H9 (cell line): ENCODE measurements around the gene YLPM1. TPM values are rescaled to one million over a fixed set of nuclear protein-coding genes. Genes with fewer than 3 reads are reported as not detected.

ENCODE experiments used
- DNase-seq: peaks from one replicate; pipeline ENCODE4 v3.0.0-alpha.2; 2017
- H2AFZ ChIP-seq: one replicate; pipeline ENCODE4 v1.6.1; 2013; ENCODE audit warnings: mild to moderate bottlenecking, low read length, control low read depth, moderate library complexity
- H2AK5ac ChIP-seq: 2 replicates; pipeline ENCODE4 v1.6.1; 2013; ENCODE audit warnings: low read length, control low read depth, mixed read lengths; ENCODE audit not compliant: insufficient read length
- H2BK120ac ChIP-seq: one replicate; pipeline ENCODE4 v1.6.1; 2013; ENCODE audit warnings: low read depth, mild to moderate bottlenecking, low read length, control low read depth, inconsistent platforms; ENCODE audit not compliant: poor library complexity, severe bottlenecking
- H2BK12ac ChIP-seq: 2 replicates; pipeline ENCODE4 v1.6.1; 2013; ENCODE audit warnings: low read length, control low read depth, mixed read lengths, low read depth; ENCODE audit not compliant: insufficient read length
- H2BK15ac ChIP-seq: 2 replicates; pipeline ENCODE4 v1.6.1; 2013; ENCODE audit warnings: low read depth, low read length, control low read depth
- H2BK20ac ChIP-seq: one replicate; pipeline ENCODE4 v1.6.1; 2013; ENCODE audit warnings: low read depth, mild to moderate bottlenecking, low read length, control low read depth, inconsistent platforms; ENCODE audit not compliant: poor library complexity, severe bottlenecking
- H2BK5ac ChIP-seq: 2 replicates; pipeline ENCODE4 v1.6.1; 2013; ENCODE audit warnings: low read length, control low read depth, mixed read lengths; ENCODE audit not compliant: insufficient read length
- H3K14ac ChIP-seq: 2 replicates; pipeline ENCODE4 v1.6.1; 2013; ENCODE audit warnings: low read length, control low read depth; ENCODE audit not compliant: insufficient read depth
- H3K18ac ChIP-seq: 2 replicates; pipeline ENCODE4 v1.6.1; 2013; ENCODE audit warnings: low read depth, mild to moderate bottlenecking, mixed read lengths, low read length, control low read depth; ENCODE audit not compliant: insufficient read length
- H3K23ac ChIP-seq: 2 replicates; pipeline ENCODE4 v1.6.1; 2013; ENCODE audit warnings: low read length, control low read depth, mixed read lengths, low read depth; ENCODE audit not compliant: insufficient read length
- H3K23me2 ChIP-seq: 2 replicates; pipeline ENCODE4 v1.6.1; 2013; ENCODE audit warnings: low read depth, mild to moderate bottlenecking, mixed read lengths, low read length, control low read depth; ENCODE audit not compliant: insufficient read length, poor library complexity, severe bottlenecking
- H3K27ac ChIP-seq: 2 replicates; pipeline ENCODE4 v1.5.1; 2013; ENCODE audit warnings: low read length, control low read depth, mixed read lengths, low read depth; ENCODE audit not compliant: insufficient read length
- H3K27me3 ChIP-seq: 2 replicates; pipeline ENCODE4 v1.6.1; 2013; ENCODE audit warnings: low read length, control low read depth, inconsistent platforms; ENCODE audit not compliant: insufficient read depth
- H3K4ac ChIP-seq: 2 replicates; pipeline ENCODE4 v1.6.1; 2013; ENCODE audit warnings: low read depth, mild to moderate bottlenecking, control low read depth, inconsistent platforms, low read length, moderate library complexity
- H3K4me1 ChIP-seq: 2 replicates; pipeline ENCODE4 v1.6.1; 2013; ENCODE audit warnings: low read length, control low read depth, inconsistent platforms; ENCODE audit not compliant: insufficient read depth
- H3K4me2 ChIP-seq: 2 replicates; pipeline ENCODE4 v1.6.1; 2013; ENCODE audit warnings: low read length, control low read depth, mixed read lengths; ENCODE audit not compliant: insufficient read length, insufficient read depth
- H3K56ac ChIP-seq: 2 replicates; pipeline ENCODE4 v1.6.1; 2013; ENCODE audit warnings: low read depth, mild to moderate bottlenecking, mixed read lengths, low read length, control low read depth; ENCODE audit not compliant: insufficient read length
- H3K79me1 ChIP-seq: 2 replicates; pipeline ENCODE4 v1.6.1; 2013; ENCODE audit warnings: low read depth, mild to moderate bottlenecking, moderate library complexity, low read length, control low read depth, inconsistent platforms; ENCODE audit not compliant: insufficient read depth, poor library complexity, severe bottlenecking
- H3K79me2 ChIP-seq: 2 replicates; pipeline ENCODE4 v1.6.1; 2013; ENCODE audit warnings: low read length, control low read depth, inconsistent platforms; ENCODE audit not compliant: insufficient read depth
- H3K9ac ChIP-seq: 2 replicates; pipeline ENCODE4 v1.6.1; 2013; ENCODE audit warnings: low read length, control low read depth, mixed read lengths; ENCODE audit not compliant: insufficient read length; ENCODE audit errors: extremely low read depth
- H3K9me3 ChIP-seq: one replicate; pipeline ENCODE4 v1.6.1; 2013; ENCODE audit warnings: low read depth, low read length, inconsistent platforms; ENCODE audit not compliant: control insufficient read depth
- H3T11ph ChIP-seq: one replicate; pipeline ENCODE4 v1.6.1; 2013; ENCODE audit warnings: mild to moderate bottlenecking, low read length, control low read depth, inconsistent platforms
- H4K20me1 ChIP-seq: one replicate; pipeline ENCODE4 v1.6.1; 2013; ENCODE audit not compliant: control insufficient read depth, insufficient read length, insufficient read depth
- H4K5ac ChIP-seq: 2 replicates; pipeline ENCODE4 v1.6.1; 2013; ENCODE audit warnings: low read depth, mild to moderate bottlenecking, mixed read lengths, low read length, control low read depth; ENCODE audit not compliant: insufficient read length
- H4K8ac ChIP-seq: replicated peaks from 2 replicates; pipeline ENCODE4 v1.6.1; 2013; ENCODE audit warnings: low read length, control low read depth, mixed read lengths, low read depth; ENCODE audit not compliant: insufficient read length
- H4K91ac ChIP-seq: 2 replicates; pipeline ENCODE4 v1.6.1; 2013; ENCODE audit warnings: low read depth, mild to moderate bottlenecking, moderate library complexity, mixed read lengths, low read length, control low read depth; ENCODE audit not compliant: insufficient read length
- H3K27ac Mint-ChIP-seq, 3 experiments: 2 replicates in 2 of 3; 3 replicates in 1 of 3; pipeline ENCODE4 v1.8.0; 2020 to 2021; ENCODE audit warnings: mixed read lengths in 3 of 3, mild to moderate bottlenecking in 1 of 3, moderate library complexity in 1 of 3
- H3K27me3 Mint-ChIP-seq: 2 replicates; pipeline ENCODE4 v1.8.0; 2021; ENCODE audit warnings: low read depth, mild to moderate bottlenecking, moderate library complexity, mixed read lengths
- H3K36me3 Mint-ChIP-seq, 3 experiments: 2 replicates in 2 of 3; 3 replicates in 1 of 3; pipeline ENCODE4 v1.8.0; 2020 to 2021; ENCODE audit warnings: low read depth in 3 of 3, mixed read lengths in 3 of 3; ENCODE audit not compliant: insufficient read depth in 1 of 3
- H3K4me1 Mint-ChIP-seq, 2 experiments: 2 replicates each; pipeline ENCODE4 v1.8.0; 2020; ENCODE audit warnings: mixed read lengths in 2 of 2
- H3K4me3 Mint-ChIP-seq, 2 experiments: 2 replicates in 1 of 2; 3 replicates in 1 of 2; pipeline ENCODE4 v1.8.0; 2020 to 2021; ENCODE audit warnings: mild to moderate bottlenecking in 2 of 2, mixed read lengths in 2 of 2, moderate library complexity in 1 of 2
- H3K9me3 Mint-ChIP-seq, 2 experiments: 2 replicates in 1 of 2; 3 replicates in 1 of 2; pipeline ENCODE4 v1.8.0; 2020; ENCODE audit warnings: mild to moderate bottlenecking in 2 of 2, mixed read lengths in 2 of 2, moderate library complexity in 1 of 2
- CTCF ChIP-seq: fragments of 200-600 bp; sonication (generic); conservative IDR thresholded peaks from 3 replicates; pipeline ENCODE4 v1.8.0; 2021; ENCODE audit warnings: antibody characterized with exemption, mild to moderate bottlenecking
- WGBS: extraction: QIAGEN DNeasy Blood & Tissue Kit; methylation state at CpG from one replicate; pipeline ENCODE4 v1.1.7; 2013; ENCODE audit warnings: missing lambda C conversion rate, low lambda C conversion rate, mixed read lengths; ENCODE audit not compliant: insufficient read length; ENCODE audit errors: extremely low coverage; 5-methylcytosine and 5-hydroxymethylcytosine counted together
- total RNA-seq: library from RNA; stranded (reverse); gene quantifications from 2 replicates; pipeline ENCODE4 v1.2.1, GENCODE V29; 2021

Gene YLPM1
- total RNA-seq, 1 experiment from 2014 or later: 82.2 TPM

DNA sequence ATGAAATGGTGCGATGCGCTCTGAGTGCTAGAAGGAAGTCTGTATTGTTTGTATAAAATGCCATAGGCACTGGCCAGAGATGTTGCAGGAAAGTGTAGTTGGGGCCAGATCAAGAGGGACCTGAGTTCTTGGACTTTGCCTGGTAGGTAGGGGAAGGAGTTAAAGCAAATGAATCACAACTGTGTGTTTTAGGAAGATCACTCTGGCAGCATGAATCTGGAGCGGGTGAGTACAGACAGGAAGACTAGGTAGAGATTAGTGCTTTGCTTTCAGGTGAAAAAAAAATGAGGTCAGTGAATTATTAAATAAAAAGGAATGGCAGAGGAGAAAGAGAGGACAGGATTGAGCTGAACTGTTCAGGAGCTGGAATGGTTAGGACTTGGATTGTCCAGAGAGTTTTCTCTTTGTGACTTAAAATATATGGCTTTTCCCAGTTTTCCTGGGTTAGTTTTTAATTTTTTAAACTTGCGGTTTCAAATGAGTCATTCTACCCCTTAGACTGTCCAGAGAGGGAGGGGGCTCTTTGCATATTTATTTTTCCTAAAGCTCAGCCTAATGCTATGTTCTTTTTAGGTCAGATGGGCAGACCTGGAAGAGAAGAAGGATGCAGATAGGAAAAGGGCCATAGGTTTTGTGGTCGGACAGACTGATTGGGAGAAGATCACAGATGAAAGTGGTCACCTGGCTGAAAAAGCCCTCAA is 71.7 kb downstream of the YLPM1 start:
- Mint-ChIP-seq H3K27ac (peak overlapping the region in 2 of 3 experiments; percentile 8 to 18; a peak in 4 of 7 replicates), H3K36me3 (peaks cover 0 to 20% (median 19%) of the 10 kb centered on the region in 3 experiments; a peak in 5 of 7 replicates), H3K4me3 (no peak overlapping the region), H3K9me3 (no peaks in the 10 kb centered on the region), H3K4me1 (no peaks in the 10 kb centered on the region), H3K27me3 (no peaks in the 10 kb centered on the region)
- Histone ChIP-seq H3K27ac (no peak overlapping the region), H3K4me2 (no peak overlapping the region), H4K5ac (no peak overlapping the region), H3K27me3 (no peaks in the 10 kb centered on the region), H2AFZ (no peak overlapping the region), H3K79me2 (no peaks in the 10 kb centered on the region), H2BK120ac (no peak overlapping the region), H3K4me1 (no peaks in the 10 kb centered on the region), H3K9ac (no peak overlapping the region), H2BK5ac (no peak overlapping the region), H3T11ph (no peak overlapping the region), H2BK20ac (no peak overlapping the region), H3K14ac (no peak overlapping the region), H3K18ac (no peak overlapping the region), H4K20me1 (no peaks in the 10 kb centered on the region), H3K4ac (no peak overlapping the region), H3K56ac (no peak overlapping the region), H3K23ac (no peak overlapping the region), H3K23me2 (no peaks in the 10 kb centered on the region), H4K8ac (no peak overlapping the region), H2AK5ac (no peak overlapping the region), H3K9me3 (no peaks in the 10 kb centered on the region), H2BK15ac (no peak overlapping the region), H4K91ac (no peak overlapping the region), H3K79me1 (no peaks in the 10 kb centered on the region), H2BK12ac (no peak overlapping the region)
- no peak for TF ChIP-seq CTCF
- no CpG with 5 or more reads among the region's 5 CpGs for WGBS
- no peak for DNase-seq
